GM12878 (cell line): ENCODE measurements around the gene AKT1. TPM values are rescaled to one million over a fixed set of nuclear protein-coding genes. Genes with fewer than 3 reads are reported as not detected.

Experiments used
- ATAC-seq: fragments of 200-7000 bp; cut with Tn5 transposase; 3 replicates; pipeline ENCODE4 v1.9.1; 2020; ENCODE audit warnings: mild to moderate bottlenecking, moderate library complexity
- BruUV-seq: library from RNA; stranded (reverse); fragments of 400-500 nt; replicated peaks from 2 replicates; lab custom pipeline; 2021; lab: Mats Ljungman, UMichigan
- CTCF ChIA-PET: fragments of 300-600 bp; sonication (Branson Sonifier 250); formaldehyde crosslinking; extraction: SDS; loops from one replicate; lab custom pipeline; 2021; ENCODE audit warnings: inconsistent platforms; lab: Yijun Ruan, JAX
- POLR2A ChIA-PET: fragments of 350-600 bp; formaldehyde crosslinking; extraction: SDS; loops from one replicate; lab custom pipeline; 2021; ENCODE audit warnings: inconsistent platforms; lab: Charles Lee
- RAD21 ChIA-PET: fragments of 300-600 bp; sonication (Branson Sonifier 250); formaldehyde crosslinking; loops from one replicate; lab custom pipeline; 2023; ENCODE audit warnings: antibody characterized with exemption; ENCODE audit not compliant: unreplicated experiment; lab: Charles Lee
- SMC1A ChIA-PET: fragments of 300-600 bp; sonication (Branson Sonifier 250); formaldehyde crosslinking; loops from one replicate; lab custom pipeline; 2023; ENCODE audit not compliant: unreplicated experiment, uncharacterized antibody; lab: Charles Lee
- DNase-seq: peaks from one replicate; pipeline ENCODE4 v3.0.0-alpha.2; 2011; ENCODE audit warnings: low read depth, low spot score
- FAIRE-seq: peaks from 3 replicates; lab custom pipeline; 2011; peaks lifted over from hg19 to GRCh38; lab: Jason Lieb, UNC
- H2AFZ ChIP-seq: 2 replicates; pipeline ENCODE4 v1.6.0; 2011; ENCODE audit warnings: low read depth, low read length, control low read depth; ENCODE audit not compliant: control insufficient read depth
- H3K27ac ChIP-seq: 2 replicates; pipeline ENCODE4 v1.5.1; 2011; ENCODE audit warnings: control low read depth; ENCODE audit not compliant: control insufficient read depth, insufficient read depth
- H3K27me3 ChIP-seq, 2 experiments: replicated peaks in 1 of 2; 2 replicates each; pipeline versions ENCODE4 v1.6.0 to v1.6.1; 2011; ENCODE audit warnings: low read length in 1 of 2; ENCODE audit not compliant: control insufficient read depth in 2 of 2, insufficient read depth in 2 of 2
- H3K36me3 ChIP-seq, 2 experiments: 2 replicates each; pipeline ENCODE4 v1.5.1; 2011; ENCODE audit warnings: low read length in 1 of 2; ENCODE audit not compliant: control insufficient read depth in 2 of 2, insufficient read depth in 2 of 2
- H3K4me1 ChIP-seq: 2 replicates; pipeline ENCODE4 v1.6.1; 2011; ENCODE audit warnings: mild to moderate bottlenecking, low read length, moderate library complexity, mixed read lengths; ENCODE audit not compliant: control insufficient read depth, insufficient read depth
- H3K4me2 ChIP-seq: 2 replicates; pipeline ENCODE4 v1.6.0; 2011; ENCODE audit warnings: control low read depth; ENCODE audit not compliant: control insufficient read depth, insufficient read depth
- H3K4me3 ChIP-seq: fragments of 200-600 bp; sonication (generic); 2 replicates; pipeline ENCODE4 v1.5.1; 2016
- H3K79me2 ChIP-seq: 2 replicates; pipeline ENCODE4 v1.6.0; 2011; ENCODE audit warnings: low read length; ENCODE audit not compliant: control insufficient read depth, insufficient read depth
- H3K9ac ChIP-seq: 2 replicates; pipeline ENCODE4 v1.8.0; 2011; ENCODE audit warnings: low read length, control low read depth, mixed read lengths; ENCODE audit not compliant: control insufficient read depth, insufficient read depth
- H3K9me3 ChIP-seq: replicated peaks from 3 replicates; pipeline ENCODE4 v1.5.1; 2011; ENCODE audit warnings: mild to moderate bottlenecking, low read length; ENCODE audit not compliant: control insufficient read depth, insufficient read depth
- H4K20me1 ChIP-seq: 2 replicates; pipeline ENCODE4 v1.6.0; 2011; ENCODE audit not compliant: control insufficient read depth, insufficient read depth
- BMI1 ChIP-seq: fragments of 450-650 bp; IDR thresholded peaks from 2 replicates; pipeline ENCODE4 v1.6.1; 2016; ENCODE audit warnings: mild to moderate bottlenecking, moderate library complexity, borderline replicate concordance
- CHD1 ChIP-seq: IDR thresholded peaks from 2 replicates; pipeline ENCODE4 v1.6.1; 2012; ENCODE audit warnings: low read depth, low read length, improper control_type of control experiment
- EP300 ChIP-seq, 2 experiments: fragments of 150-350 bp in 1 of 2; IDR thresholded peaks; 2 replicates each; pipeline ENCODE4 v1.6.1; 2011 to 2012; ENCODE audit warnings: low read depth in 2 of 2, low read length in 2 of 2, borderline replicate concordance in 1 of 2, improper control_type of control experiment in 1 of 2, inconsistent platforms in 1 of 2; ENCODE audit not compliant: control insufficient read depth in 1 of 2
- ETV6 ChIP-seq, 2 experiments: fragments of 450-650 bp in 1 of 2; IDR thresholded peaks in 1 of 2; conservative IDR thresholded peaks in 1 of 2; 2 replicates each; pipeline ENCODE4 v1.6.1; 2014; ENCODE audit warnings: antibody characterized with exemption in 1 of 2, borderline replicate concordance in 1 of 2, low read depth in 1 of 2, mild to moderate bottlenecking in 1 of 2, moderate library complexity in 1 of 2
- FOXM1 ChIP-seq: IDR thresholded peaks from 2 replicates; pipeline ENCODE4 v1.6.1; 2012; ENCODE audit warnings: low read depth, mild to moderate bottlenecking, inconsistent platforms, low read length, moderate library complexity
- IRF4 ChIP-seq: IDR thresholded peaks from 2 replicates; pipeline ENCODE4 v1.6.1; 2011; ENCODE audit warnings: low read depth, low read length
- LARP7 ChIP-seq: fragments of 450-650 bp; IDR thresholded peaks from 2 replicates; pipeline ENCODE4 v1.6.1; 2017; ENCODE audit warnings: mild to moderate bottlenecking
- PAX5 ChIP-seq: IDR thresholded peaks from 2 replicates; pipeline ENCODE4 v1.6.1; 2011; ENCODE audit warnings: low read depth, low read length, borderline replicate concordance
- POLR2AphosphoS5 ChIP-seq: IDR thresholded peaks from 2 replicates; pipeline ENCODE4 v1.6.1; 2011; ENCODE audit warnings: mild to moderate bottlenecking, low read length, inconsistent platforms
- RELA ChIP-seq: fragments of 450-650 bp; IDR thresholded peaks from 2 replicates; pipeline ENCODE4 v1.8.0; 2014; ENCODE audit warnings: borderline replicate concordance; ENCODE audit not compliant: partially characterized antibody
- SMAD5 ChIP-seq: IDR thresholded peaks from 2 replicates; pipeline ENCODE4 v1.6.1; 2016; ENCODE audit warnings: antibody characterized with exemption, low read depth
- SP1 ChIP-seq: IDR thresholded peaks from one replicate; pipeline ENCODE4 v1.6.1; 2011; ENCODE audit warnings: low read depth, low read length
- YBX1 ChIP-seq: fragments of 450-650 bp; IDR thresholded peaks from 2 replicates; pipeline ENCODE4 v1.6.1; 2016; ENCODE audit warnings: antibody characterized with exemption
- ZNF622 ChIP-seq: fragments of 450-650 bp; IDR thresholded peaks from 2 replicates; pipeline ENCODE4 v1.6.1; 2017; ENCODE audit warnings: mild to moderate bottlenecking, inconsistent platforms
- WGBS: methylation state at CpG from one replicate; pipeline ENCODE4 v1.1.6; 2016; ENCODE audit warnings: low lambda C conversion rate; ENCODE audit not compliant: insufficient replicate concordance, insufficient coverage; ENCODE audit errors: missing lambda C conversion rate; 5-methylcytosine and 5-hydroxymethylcytosine counted together
- in situ Hi-C: fragments of 300-500 bp; cut with MboI; formaldehyde crosslinking; loops from 9 replicates; pipeline ENCODE4 v1.14.3; 2018; ENCODE audit warnings: mixed read lengths
- intact Hi-C: fragments of 100-400 bp; cut with micrococcal nuclease; formaldehyde crosslinking; loops from one replicate; pipeline ENCODE4 v1.14.2; 2022; ENCODE audit not compliant: unreplicated experiment
- polyA plus RNA-seq, 11 experiments: library from polyadenylated mRNA; depleted of rRNA in 4 of 11; unstranded in 6 of 11; stranded (reverse) in 5 of 11; fragments of >200 nt; fragmentation: Nextera tagmentation in 4 of 11; fragmentation: Illumina TruSeq in 1 of 11; extraction: Ambion mirVana in 4 of 11; extraction: Trizol in 1 of 11; gene quantifications; 1 replicate in 1 of 11; 2 replicates in 10 of 11; pipeline versions ENCODE4 v1.2.1 to v1.2.3, GENCODE V29; 2011 to 2016; ENCODE audit warnings: inconsistent platforms in 2 of 11, missing spikeins in 2 of 11, low read depth in 1 of 11
- total RNA-seq, 4 experiments: library from RNA; depleted of rRNA in 3 of 4; stranded (reverse); fragments of >200 nt in 3 of 4; fragmentation: Illumina TruSeq in 1 of 4; extraction: Trizol in 1 of 4; gene quantifications; 2 replicates each; pipeline versions ENCODE4 v1.2.1 to v1.2.3, GENCODE V29; 2013 to 2021
- TF ChIP-seq, protein P1 (sequence below): fragments of 450-650 bp; IDR thresholded peaks from 2 replicates; pipeline ENCODE4 v1.6.1; 2018; ENCODE audit warnings: mild to moderate bottlenecking, low read depth, moderate library complexity; ENCODE audit not compliant: partially characterized antibody
- TF ChIP-seq, protein P2 (sequence below): fragments of 450-650 bp; IDR thresholded peaks from 2 replicates; pipeline ENCODE4 v1.6.1; 2016; ENCODE audit warnings: mild to moderate bottlenecking
- TF ChIP-seq, protein P3 (sequence below): fragments of 150-350 bp; IDR thresholded peaks from 2 replicates; pipeline ENCODE4 v1.6.1; 2014; ENCODE audit warnings: mild to moderate bottlenecking, low read depth, low read length

AKT1 gene
- total and polyA plus RNA-seq, 10 of the 15 experiments (the other 5 are each of a cell fraction or from before 2014, with no cell fraction given) = 0.63 to 110 (median 58.9) TPM

DNA sequence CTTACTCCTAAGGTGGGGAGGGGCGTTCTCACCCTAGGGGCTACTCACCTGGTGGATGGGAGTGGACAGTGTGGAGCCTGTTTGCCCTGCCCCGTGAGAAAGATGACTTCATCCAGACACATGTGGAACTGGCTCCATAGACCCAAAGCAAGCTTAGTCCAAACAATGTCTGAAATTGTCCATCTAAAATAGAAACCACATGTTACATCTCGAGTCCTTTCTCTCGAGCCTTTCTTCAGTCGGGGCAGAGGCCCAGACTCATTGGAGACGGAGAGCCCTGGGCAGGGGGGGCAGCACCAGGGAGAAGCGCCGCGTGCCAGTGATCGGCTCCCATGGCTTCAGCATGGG, 38.3 kb downstream of the AKT1 start:
- POLR2A ChIA-PET = no interaction called here
- no peaks in the 10 kb centered on the region for H4K20me1 ChIP-seq
- peaks cover 17% of the 10 kb centered on the region for H3K4me1 ChIP-seq
- no peak overlapping the region for H3K27ac ChIP-seq
- peaks cover 2 to 18% of the 10 kb centered on the region in 2 experiments; a peak in 3 of 4 replicates for H3K36me3 ChIP-seq
- intact Hi-C loops = no loop called here
- no peak overlapping the region for H2AFZ ChIP-seq
- H3K27me3 ChIP-seq = no peaks in the 10 kb centered on the region
- CTCF ChIA-PET = interaction anchor here (0.9 kb wide), 1 partner anchor 69 kb away, joined by 3 read pairs; no protein-coding TSS in a partner anchor
- no TSS peak for BruUV-seq
- SMC1A ChIA-PET = interaction anchor here (1.0 kb wide), 1 partner anchor 111 kb away, joined by 3 read pairs; no protein-coding TSS in a partner anchor
- RAD21 ChIA-PET = no interaction called here
- FAIRE-seq (no peak), DNase-seq (no peak), ATAC-seq (no peak)
- no peak overlapping the region for H3K4me3 ChIP-seq
- H3K4me2 ChIP-seq = no peak overlapping the region
- no peak overlapping the region for H3K9ac ChIP-seq
- in situ Hi-C loops = no loop called here
- peaks cover 31% of the 10 kb centered on the region for H3K79me2 ChIP-seq
- 82% methylated on average over 10 of the region's 10 CpGs for WGBS
- no peaks in the 10 kb centered on the region for H3K9me3 ChIP-seq
- TF ChIP-seq EP300 (IDR thresholded peaks at IDR 0.05; ENCODE audit: borderline replicate concordance in 1 of 2, control insufficient read depth in 1 of 2, low read depth in 2 of 2, low read length in 2 of 2) (no peak), LARP7 (no peak), ETV6 (conservative IDR thresholded peaks at IDR 0.05 in 1 of 2, IDR thresholded peaks at IDR 0.05 in 1 of 2; ENCODE audit: borderline replicate concordance in 1 of 2, low read depth in 1 of 2) (no peak), YBX1 (no peak), FOXM1 (no peak), RELA (no peak), SMAD5 (no peak), BMI1 (no peak), CHD1 (no peak), PAX5 (no peak), IRF4 (no peak), SP1 (no peak), ZNF622 (no peak), POLR2AphosphoS5 (no peak; the same call in 1 of the 2 replicates)
- TF ChIP-seq, protein P1, sequence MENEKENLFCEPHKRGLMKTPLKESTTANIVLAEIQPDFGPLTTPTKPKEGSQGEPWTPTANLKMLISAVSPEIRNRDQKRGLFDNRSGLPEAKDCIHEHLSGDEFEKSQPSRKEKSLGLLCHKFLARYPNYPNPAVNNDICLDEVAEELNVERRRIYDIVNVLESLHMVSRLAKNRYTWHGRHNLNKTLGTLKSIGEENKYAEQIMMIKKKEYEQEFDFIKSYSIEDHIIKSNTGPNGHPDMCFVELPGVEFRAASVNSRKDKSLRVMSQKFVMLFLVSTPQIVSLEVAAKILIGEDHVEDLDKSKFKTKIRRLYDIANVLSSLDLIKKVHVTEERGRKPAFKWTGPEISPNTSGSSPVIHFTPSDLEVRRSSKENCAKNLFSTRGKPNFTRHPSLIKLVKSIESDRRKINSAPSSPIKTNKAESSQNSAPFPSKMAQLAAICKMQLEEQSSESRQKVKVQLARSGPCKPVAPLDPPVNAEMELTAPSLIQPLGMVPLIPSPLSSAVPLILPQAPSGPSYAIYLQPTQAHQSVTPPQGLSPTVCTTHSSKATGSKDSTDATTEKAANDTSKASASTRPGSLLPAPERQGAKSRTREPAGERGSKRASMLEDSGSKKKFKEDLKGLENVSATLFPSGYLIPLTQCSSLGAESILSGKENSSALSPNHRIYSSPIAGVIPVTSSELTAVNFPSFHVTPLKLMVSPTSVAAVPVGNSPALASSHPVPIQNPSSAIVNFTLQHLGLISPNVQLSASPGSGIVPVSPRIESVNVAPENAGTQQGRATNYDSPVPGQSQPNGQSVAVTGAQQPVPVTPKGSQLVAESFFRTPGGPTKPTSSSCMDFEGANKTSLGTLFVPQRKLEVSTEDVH = no peak
- TF ChIP-seq, protein P2, sequence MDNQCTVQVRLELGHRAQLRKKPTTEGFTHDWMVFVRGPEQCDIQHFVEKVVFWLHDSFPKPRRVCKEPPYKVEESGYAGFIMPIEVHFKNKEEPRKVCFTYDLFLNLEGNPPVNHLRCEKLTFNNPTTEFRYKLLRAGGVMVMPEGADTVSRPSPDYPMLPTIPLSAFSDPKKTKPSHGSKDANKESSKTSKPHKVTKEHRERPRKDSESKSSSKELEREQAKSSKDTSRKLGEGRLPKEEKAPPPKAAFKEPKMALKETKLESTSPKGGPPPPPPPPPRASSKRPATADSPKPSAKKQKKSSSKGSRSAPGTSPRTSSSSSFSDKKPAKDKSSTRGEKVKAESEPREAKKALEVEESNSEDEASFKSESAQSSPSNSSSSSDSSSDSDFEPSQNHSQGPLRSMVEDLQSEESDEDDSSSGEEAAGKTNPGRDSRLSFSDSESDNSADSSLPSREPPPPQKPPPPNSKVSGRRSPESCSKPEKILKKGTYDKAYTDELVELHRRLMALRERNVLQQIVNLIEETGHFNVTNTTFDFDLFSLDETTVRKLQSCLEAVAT = no peak
- TF ChIP-seq, protein P3, sequence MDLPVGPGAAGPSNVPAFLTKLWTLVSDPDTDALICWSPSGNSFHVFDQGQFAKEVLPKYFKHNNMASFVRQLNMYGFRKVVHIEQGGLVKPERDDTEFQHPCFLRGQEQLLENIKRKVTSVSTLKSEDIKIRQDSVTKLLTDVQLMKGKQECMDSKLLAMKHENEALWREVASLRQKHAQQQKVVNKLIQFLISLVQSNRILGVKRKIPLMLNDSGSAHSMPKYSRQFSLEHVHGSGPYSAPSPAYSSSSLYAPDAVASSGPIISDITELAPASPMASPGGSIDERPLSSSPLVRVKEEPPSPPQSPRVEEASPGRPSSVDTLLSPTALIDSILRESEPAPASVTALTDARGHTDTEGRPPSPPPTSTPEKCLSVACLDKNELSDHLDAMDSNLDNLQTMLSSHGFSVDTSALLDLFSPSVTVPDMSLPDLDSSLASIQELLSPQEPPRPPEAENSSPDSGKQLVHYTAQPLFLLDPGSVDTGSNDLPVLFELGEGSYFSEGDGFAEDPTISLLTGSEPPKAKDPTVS = no peak
